GM12864 (cell line): Measurements from ENCODE around the gene LBHD2.

ENCODE experiments used
- DNase-seq: peaks from one replicate; pipeline ENCODE4 v3.0.0-alpha.2; 2011; ENCODE audit warnings: low read depth
- H3K4me3 ChIP-seq: 2 replicates; pipeline ENCODE4 v1.5.1; 2011; ENCODE audit warnings: mild to moderate bottlenecking, low read depth, low read length, control low read depth
- CTCF ChIP-seq: IDR thresholded peaks from 2 replicates; pipeline ENCODE4 v1.5.1; 2011; ENCODE audit warnings: low read depth, mild to moderate bottlenecking, moderate library complexity, low read length, control low read depth, inconsistent platforms; ENCODE audit errors: missing control alignments

LBHD2 gene

GRCh38 chr14:103102689-103103260 is 18.8 kb downstream of the LBHD2 start:
- H3K4me3 ChIP-seq, result no peak overlapping the region
- no peak for TF ChIP-seq CTCF
- no peak for DNase-seq

GRCh38 chr14:103103461-103104388 is 19.7 kb downstream of the LBHD2 start:
- TF ChIP-seq CTCF, result peak; percentile 21
- no peak for DNase-seq
- H3K4me3 ChIP-seq, result no peak overlapping the region

GRCh38 chr14:103104389-103104653 is 20.3 kb downstream of the LBHD2 start:
- DNase-seq, result no peak
- H3K4me3 ChIP-seq, result no peak overlapping the region
- no peak for TF ChIP-seq CTCF

GRCh38 chr14:103104654-103105452 is 20.8 kb downstream of the LBHD2 start:
- no peak overlapping the region for H3K4me3 ChIP-seq
- DNase-seq, result no peak
- TF ChIP-seq CTCF, result peak; percentile 99

- peak; percentile 34 for TF ChIP-seq CTCF
- no peak for DNase-seq
- H3K4me3 ChIP-seq, result no peak overlapping the region
These were observed 21.7 kb downstream of the LBHD2 start for GRCh38 chr14:103105580-103106150.

GRCh38 chr14:103107455-103107854 is 23.4 kb downstream of the LBHD2 start:
- TF ChIP-seq CTCF, result no peak
- no peak for DNase-seq
- H3K4me3 ChIP-seq, result no peak overlapping the region
